HG03103 (cell line): Measurements from ENCODE around the gene TEX22.

Source experiments
- ATAC-seq: cut with Tn5 transposase; IDR thresholded peaks from one replicate; pipeline ENCODE4 v1.9.1; 2021; ENCODE audit warnings: low read depth; ENCODE audit not compliant: unreplicated experiment

Gene TEX22

DNA sequence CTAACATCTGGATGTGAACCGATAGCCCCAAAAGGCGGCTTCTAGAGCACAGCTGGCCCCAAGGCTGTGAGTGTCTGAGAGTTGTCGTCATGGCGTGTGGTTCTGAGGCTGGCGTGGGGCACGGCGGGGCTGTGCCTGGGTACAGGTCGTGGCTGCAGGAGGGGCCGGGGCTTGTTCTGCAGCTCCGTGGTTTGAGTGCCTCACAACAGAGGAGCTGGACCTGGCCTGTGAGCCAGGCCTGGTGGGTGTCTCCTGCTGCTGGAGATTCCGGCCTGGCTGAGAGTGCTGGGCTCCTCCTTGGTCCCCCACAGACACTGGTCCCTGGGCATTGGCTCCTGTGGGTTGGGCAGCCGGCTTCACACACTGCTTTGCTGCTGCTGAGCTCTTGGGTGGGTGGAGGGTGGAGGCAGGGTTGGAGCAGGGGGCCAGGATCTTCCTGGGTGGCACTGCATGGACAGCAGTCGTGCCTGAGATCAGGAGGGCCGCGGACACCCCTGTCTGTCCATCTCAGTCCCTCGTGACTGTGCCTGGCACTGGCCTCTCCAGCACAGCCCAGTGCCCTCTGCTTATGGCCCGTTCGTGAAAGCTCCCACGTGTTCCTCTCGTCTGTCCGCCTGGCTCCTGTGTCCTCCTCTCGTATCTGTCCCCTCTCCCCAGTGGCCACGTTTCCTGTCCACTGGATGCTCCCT, 31.8 kb upstream of the TEX22 start:
- no peak for ATAC-seq

DNA sequence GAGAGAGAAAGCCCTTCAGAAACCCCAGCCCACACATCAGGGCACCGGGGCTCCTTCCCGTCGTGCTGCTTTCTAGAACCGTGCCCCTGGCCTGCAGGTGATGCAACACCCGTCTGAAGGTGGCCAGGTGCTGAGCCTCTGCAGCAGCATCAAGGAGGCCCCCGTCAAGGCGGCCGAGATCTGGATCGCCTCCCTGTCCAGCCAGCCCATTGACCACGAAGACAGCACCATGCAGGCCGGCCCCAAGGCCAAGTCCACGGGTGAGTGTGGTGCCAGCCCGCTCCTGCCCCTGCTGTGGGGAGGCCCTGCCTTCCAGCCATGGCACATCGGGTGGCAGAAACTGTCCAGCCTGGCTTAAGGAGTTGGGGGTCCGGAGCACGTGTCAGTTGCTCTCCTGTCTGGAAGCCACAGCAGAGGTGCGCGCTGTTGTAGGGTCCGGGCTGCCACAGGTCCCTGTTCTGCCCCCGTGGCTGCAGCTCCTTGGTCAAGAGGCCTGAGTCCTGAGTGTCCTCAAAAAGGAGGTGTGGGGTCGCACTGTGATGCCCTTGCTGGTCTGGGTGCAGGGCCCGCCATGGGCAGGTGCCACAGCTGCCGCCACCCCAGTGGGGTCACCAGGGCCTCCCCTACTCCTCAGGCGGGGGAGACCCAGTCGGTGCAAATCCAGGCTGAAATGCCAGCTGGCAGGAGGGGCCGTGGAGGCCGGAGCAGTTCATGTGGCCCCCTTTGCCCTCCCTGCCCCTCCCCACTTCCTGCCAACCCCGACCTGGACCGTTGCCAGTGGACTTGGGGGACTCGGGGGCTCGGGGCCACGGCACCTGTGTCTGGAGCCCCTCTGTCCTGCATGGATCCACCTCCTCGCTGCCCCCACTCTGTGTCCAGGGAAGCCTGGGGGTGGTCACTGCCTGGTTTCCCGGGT, 31.0 kb upstream of the TEX22 start:
- no peak for ATAC-seq

DNA sequence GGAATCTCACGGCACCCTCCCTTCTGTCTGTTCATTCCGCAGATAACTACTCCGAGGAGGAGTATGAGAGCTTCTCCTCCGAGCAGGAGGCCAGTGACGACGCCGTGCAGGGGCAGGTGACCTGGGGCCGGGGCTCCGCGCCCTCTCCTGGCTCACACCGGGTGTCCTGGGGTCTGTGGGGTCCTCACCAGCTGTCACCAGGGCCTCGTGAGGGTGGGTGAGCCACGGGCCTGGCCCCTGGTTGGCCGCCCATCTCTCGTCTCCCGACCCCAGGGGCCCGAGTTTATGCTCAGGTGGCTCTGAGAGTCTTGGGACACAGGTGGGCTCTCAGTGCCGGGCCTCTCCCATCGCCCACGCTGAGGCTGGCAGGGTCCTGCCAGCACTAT, 30.3 kb upstream of the TEX22 start:
- no peak for ATAC-seq

DNA sequence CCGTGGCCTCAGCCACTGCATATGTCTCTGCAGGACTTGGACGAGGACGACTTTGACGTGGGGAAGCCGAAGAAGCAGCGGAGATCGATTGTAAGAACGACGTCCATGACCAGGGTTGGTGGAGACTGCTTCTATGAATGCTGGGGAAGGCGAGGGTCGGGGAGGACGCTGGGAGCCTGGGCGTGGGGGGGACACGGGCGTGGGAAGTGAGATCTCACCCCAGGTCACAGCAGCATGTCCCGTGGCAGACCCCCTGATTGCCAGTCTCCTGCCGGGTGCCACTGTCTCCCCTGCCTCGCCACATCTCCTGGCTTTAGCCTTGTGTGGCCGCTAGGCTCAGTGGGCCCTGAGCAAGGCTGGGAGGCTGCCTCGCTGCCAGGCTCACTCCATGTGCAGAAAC, 29.9 kb upstream of the TEX22 start:
- no peak for ATAC-seq

DNA sequence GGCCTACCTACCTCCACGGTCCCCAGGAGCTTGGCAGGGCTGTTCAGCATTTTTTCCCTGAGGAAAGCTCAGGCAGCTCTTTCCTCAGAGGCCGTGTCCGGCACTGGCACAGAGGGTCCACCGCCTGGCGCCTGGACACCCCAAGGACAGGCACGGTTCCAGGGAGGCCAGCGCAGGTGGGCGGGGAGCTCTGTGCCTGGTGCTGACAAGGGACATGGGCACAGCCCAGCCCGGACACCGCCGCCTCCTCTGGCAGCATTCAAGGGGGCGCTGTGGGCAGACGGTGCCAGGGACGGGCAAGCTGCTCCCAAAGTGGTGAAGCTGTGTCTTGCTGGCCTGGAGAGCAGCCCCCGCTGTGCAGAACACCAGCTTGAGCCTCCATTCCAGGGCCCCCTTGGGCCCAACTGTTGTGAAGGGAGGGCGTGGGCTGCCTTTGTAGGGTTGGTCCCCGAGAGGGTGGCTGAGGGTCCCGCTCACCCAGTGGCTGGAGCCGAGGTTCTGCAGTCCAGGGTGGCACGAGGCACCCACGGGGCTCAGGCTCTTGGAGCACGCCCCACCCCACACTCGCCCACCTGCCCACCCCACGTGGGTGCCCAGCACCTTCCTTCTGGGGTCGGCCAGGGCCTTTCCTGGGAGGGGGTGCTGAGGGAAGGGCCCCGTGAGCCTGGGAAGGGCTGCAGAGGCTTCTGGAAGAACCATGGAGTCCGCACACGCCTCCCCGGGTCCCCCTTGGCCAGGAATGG, 29.3 kb upstream of the TEX22 start:
- no peak for ATAC-seq

DNA sequence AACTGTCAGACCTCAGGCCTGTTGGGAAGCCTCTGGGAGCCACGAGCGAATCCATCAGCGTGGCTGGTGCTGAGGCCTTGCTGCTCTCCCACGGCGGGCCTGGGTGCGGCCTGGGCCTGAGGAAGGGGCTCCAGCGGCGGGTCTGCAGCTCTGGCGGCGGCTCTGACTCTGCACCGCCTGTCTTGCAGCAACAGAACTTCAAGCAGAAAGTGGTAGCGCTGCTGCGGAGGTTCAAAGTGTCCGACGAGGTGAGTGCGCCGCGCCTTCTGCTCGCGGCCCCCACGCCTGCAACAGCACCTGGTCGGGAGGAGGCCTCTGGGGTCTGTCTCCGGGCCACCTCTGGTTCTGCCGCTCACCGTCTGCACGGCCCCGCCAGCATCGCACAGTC, 28.7 kb upstream of the TEX22 start:
- ATAC-seq, result no peak

DNA sequence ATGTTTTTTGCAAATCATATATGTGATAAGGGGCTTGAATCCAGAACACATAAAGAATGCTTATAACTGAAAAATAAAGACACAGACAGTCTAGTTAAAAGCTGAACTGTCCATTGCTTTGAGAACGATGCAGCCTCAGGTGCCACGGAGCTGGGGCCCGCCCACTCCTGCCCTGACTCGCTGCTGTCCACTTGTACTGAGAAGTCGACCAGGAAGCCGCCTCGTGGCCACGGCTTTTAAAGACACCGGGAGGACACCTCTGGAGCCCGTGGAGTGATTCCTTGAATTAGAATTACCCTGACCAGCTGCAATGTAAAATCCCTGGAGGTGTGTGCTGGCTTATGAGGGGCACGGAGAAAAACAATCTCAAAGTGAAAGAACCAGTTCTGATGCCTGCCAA, 23.9 kb upstream of the TEX22 start:
- no peak for ATAC-seq

DNA sequence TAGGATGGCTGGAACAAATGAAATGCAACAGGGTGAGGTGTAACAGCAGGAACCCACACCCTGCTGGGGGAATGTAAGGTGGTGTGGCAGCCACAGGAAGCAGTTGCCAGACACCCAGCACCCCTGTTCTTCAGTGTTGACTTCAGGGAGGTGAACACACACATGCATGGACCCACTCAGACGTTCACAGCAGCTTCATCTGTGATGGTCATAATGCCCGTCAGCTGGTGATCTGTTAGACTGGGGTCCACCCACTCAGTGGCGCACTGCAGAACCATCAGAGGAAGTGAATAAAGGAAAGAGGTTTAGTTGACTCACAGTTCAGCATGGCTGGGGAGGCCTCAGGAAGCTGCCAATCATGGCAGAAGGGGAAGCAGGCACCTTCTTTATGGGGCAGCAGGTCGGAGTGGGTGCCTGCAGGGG, 22.7 kb upstream of the TEX22 start:
- no peak for ATAC-seq

DNA sequence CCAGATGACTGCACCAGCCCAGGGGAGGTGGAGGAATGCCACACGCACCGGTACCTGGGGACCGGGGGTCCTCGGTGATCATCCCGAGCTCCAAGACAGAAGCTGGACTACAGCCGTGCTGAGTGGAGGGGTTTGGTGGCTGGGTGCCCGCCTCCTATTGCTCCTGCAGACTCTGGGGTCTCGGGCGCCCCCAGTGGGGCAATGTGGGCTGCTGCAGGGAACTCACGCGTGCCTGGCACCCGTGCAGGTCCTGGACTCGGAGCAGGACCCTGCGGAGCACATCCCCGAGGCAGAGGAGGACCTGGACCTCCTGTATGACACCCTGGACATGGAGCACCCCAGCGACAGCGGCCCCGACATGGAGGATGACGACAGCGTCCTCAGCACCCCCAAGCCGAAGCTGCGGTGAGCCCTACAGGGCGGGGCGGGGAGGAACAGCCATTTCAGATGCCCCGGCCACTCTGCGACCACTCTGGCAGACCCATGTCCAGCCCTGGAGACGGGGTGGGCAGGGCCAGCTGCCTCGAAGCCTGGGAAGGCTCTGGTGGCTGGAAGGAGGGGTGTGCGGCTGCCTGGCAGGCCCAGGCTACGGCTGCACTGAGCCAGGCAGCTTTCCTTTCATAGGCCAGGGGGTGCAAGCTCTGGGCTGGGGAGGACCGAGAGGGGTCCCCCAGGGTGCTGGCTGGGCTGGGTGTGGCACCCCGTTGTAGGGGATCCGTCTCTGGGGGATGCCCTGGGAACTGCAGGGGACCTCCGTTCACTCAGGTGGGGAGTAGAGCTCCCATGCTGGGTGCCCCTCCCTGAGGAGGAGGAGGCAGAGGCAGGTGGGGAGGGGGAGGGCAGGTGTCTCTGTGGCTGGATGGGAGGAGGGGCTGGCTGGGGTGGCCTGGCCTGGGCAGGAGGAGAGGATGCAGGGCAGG, 21.6 kb upstream of the TEX22 start:
- no peak for ATAC-seq

DNA sequence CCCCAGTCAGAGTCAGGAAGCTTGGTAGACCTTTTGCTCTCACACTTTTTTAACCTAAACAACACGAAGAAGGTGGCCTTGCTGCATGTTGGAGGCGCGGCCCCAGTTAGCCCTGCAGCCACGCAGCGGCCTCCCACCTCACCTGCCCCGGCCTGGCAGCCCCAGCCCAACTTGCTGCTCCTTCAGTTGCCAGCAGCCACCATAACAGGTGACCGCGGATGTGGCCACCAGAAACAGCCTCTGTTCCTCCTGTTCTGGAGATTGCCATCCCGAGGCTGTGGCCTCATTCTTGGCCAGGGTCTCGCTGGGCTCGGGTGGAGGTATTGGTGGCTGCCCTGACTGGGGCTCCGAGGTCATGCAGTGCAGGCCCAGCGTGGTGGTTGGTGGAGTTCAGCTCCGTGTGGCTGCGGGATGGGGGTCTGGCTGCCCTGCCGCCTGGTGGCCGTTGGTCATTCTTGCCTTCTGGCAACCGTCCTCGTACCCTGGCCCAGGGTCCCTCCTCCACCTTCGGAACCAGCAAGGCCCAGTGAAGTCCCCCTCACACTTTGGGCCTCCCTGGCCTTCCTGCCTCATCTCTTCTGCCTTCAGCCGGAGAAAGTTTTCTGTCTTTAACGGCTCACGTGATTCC, 20.7 kb upstream of the TEX22 start:
- ATAC-seq, result no peak

DNA sequence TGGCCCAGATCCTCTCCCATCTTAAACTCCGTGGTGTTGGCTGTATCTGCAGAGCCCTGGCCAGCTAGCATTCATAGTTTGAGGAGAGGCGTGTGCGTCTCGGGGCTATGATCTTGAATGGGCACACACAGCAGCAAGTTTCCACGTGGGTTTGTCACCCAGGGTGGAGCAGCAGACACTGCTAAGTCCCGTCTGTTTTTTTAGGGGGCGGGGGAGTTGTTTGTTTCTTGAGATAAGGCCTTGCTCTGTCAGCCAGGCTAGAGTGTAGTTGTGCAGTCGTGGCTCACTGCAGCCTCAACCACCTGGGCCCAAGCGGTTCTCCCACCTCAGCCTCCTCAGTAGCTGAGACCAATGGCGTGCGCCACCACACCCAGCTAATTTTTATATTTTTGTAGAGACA, 20.1 kb upstream of the TEX22 start:
- ATAC-seq, result no peak

DNA sequence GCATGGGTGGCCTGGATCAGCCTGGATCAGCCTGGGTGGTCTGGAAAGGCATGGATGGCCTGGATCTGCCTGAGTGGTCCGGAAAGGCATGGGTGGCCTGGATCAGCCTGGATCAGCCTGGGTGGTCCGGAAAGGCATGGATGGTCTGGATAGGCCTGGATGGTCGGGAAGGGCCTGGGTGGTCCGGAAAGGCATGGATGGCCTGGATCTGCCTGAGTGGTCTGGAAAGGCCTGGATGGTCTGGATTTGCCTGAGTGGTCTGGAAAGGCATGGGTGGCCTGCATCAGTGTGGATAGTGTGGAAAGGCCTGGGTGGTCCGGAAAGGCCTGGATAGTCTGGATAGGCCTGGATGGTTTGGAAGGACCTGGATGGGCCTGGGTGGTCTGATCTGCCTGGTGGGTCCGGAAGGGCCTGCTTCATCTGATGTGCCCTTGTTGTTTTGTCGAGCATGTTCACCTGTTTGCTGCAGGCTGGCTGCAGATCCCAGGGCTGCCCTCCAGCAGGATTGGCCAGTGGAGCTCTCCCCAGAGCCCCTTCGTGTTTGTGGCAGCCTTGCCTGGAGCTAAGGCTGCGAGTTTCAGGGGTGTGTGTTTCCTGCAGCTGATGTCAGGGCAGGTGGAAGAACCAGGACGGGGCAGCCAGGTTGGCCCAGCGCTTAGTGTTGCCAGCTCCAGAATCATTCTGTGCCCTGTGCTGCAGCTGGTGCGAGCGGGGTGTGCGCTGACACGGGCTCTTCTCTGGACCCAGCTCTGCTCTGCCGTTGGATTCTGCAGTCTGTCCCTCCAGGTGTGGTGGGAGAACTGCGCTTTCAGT, 19.3 kb upstream of the TEX22 start:
- ATAC-seq, result no peak

DNA sequence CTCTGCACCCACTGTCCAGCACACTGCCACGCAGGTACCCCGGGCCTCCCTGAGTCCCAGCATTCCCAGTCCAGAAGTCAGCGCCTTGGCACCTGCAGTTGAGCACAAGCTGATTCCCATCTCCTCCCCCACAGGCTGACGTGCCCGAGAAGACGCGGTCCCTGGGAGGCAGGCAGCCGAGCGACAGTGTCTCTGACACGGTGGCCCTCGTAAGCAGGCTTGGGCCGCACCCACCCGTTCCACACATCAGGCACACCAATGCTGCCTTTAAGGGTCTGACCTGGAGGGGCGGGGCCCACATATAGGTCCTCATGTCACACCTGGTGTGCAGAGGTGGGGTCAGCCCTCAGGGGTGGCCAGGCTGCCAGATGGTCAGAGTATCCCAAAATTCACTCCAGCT, 18.4 kb upstream of the TEX22 start:
- ATAC-seq, result no peak

DNA sequence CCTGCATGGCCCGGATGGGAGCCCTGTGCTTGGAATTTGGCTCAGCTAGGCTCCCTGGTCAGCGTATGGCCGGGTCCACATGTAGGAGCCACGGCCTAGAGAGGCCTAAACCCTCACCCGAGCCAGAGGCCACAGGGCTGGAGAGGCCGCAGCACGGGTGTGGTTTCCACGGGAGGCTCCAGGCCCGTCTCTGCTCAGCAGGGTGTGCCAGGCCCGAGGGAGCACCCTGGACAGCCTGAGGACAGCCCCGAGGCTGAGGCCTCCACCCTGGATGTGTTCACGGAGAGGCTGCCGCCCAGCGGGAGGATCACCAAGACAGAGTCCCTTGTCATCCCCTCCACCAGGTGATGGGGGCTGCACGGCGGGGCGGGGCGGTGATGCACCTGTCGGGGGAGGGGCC, 17.6 kb upstream of the TEX22 start:
- no peak for ATAC-seq

DNA sequence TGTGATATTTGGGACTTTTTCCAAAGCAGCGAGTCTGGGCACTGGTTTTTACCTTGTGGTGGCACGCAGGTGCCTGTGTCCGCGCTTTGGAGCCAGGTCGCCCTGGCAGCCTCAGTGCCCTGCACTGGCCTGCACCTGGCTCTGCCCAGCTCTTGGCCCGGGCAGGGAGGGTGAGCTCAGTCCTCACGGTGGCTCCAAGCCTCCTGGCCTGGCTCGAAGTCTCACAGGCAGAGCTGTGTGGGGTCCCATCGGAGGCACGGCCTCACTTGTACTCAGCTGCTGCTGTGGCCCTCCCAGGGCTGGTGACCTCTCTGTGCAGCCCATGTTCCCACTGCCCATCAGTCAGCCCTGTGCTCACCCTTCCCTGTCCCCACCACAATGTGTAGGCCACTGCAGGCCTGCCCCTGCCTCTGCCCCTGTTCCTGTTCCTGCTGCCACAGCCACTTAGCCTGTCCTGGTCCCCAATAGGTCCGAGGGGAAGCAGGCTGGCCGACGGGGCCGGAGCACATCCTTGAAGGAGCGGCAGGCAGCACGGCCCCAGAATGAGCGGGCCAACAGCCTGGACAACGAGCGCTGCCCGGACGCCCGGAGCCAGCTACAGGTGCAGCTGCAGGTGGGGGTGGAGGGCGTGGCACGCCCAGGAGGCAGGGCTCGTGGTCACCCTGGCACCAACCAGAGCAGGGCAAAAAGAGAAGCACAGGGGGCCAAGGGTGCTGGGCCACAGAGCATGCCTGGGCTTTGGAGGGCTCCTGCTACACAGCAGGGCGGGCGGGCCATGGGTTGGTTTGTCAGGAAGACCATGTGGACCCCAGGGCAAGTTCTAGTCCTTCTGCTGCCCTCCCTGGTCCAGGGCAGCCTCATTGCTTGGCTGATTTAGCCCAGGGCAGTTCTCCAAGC, 16.6 kb upstream of the TEX22 start:
- no peak for ATAC-seq

DNA sequence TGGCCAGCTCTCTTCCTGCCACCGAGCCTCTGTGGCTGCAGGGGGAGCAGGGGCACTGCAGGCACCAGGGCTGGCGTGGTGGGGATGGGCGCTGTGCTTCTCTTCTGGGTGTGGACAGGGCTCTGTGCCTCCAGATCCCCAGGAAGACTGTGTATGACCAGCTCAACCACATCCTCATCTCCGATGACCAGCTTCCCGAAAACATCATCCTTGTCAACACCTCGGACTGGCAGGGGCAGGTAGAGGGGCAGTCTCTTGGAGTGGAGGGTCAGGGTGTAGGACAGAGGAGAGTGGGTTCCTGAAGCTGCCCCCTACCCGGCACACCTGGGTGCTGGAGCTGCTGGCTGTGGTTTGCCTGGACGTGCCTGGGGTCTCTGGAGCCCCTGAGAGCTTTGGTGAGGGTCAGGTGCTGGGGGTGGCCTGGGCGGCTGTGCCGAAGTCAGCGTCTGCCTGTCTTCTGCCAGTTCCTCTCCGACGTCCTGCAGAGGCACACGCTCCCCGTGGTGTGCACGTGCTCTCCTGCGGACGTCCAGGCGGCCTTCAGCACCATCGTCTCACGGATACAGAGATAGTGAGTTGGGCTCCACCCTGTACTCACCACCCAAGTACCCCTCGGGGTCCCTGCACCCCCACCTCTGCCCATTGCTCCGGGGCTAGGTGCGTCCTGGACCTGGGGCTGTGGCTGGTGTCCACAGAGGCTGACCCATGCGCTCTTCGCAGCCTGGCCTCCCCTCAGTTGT, 15.8 kb upstream of the TEX22 start:
- ATAC-seq, result no peak

DNA sequence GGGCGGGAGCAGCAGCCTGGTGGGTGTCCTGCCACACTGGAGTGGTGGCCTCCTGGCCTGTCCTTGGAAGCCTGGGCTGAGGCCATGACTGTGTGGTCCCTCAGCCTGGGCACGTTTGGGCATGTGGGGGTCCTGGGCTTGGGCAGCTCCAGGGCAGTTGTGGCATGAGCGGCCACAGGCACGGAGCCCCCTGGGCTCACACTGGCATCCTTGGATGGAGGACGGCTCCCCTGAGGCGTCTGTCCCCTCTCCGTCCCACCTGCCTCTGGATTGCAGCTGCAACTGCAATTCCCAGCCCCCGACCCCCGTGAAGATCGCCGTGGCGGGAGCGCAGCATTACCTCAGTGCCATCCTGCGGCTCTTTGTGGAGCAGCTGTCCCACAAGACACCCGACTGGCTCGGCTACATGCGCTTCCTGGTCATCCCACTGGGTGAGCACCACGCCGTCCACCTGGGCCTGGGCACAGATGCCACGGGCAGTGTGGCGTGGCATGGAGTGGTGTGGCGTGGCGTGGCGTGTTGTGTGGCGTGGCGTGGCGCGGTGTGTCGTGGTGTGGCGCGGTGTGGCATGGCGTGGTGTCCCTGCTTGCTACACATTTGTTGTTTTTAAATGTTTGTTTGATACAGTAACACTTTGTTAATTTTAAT, 15.1 kb upstream of the TEX22 start:
- ATAC-seq, result no peak
